IMR-90 (cell line): ENCODE results near the gene ARAP3. TPM values are rescaled to one million over a fixed set of nuclear protein-coding genes. Genes with fewer than 3 reads are reported as not detected.

Source experiments
- ATAC-seq: fragments of 200-7000 bp; cut with Tn5 transposase; 2 replicates; pipeline ENCODE4 v1.9.1; 2020; ENCODE audit warnings: low read depth, mild to moderate bottlenecking, moderate library complexity
- BruUV-seq: library from RNA; stranded (reverse); fragments of 400-500 nt; replicated peaks from 2 replicates; lab custom pipeline; 2021; lab: Mats Ljungman, UMichigan
- CTCF ChIA-PET: fragments of 300-600 bp; formaldehyde crosslinking; extraction: SDS; loops from one replicate; lab custom pipeline; 2021; ENCODE audit warnings: antibody characterized with exemption; lab: Yijun Ruan, JAX
- POLR2A ChIA-PET: fragments of 300-600 bp; sonication (Branson Sonifier 250); formaldehyde crosslinking; loops from one replicate; lab custom pipeline; 2022; ENCODE audit warnings: antibody characterized with exemption; ENCODE audit not compliant: unreplicated experiment; lab: Charles Lee
- DNase-seq: peaks from one replicate; pipeline ENCODE4 v3.0.0; 2013
- H2AFZ ChIP-seq: replicated peaks from 2 replicates; pipeline ENCODE3; 2013; ENCODE audit warnings: low read length, mild to moderate bottlenecking; ENCODE audit not compliant: poor library complexity
- H2AK5ac ChIP-seq: 2 replicates; pipeline ENCODE4 v1.6.1; 2013; ENCODE audit warnings: low read depth, low read length, inconsistent platforms
- H2AK9ac ChIP-seq: replicated peaks from 2 replicates; pipeline ENCODE3; 2013; ENCODE audit warnings: mild to moderate bottlenecking, low read depth, low read length, moderate library complexity; ENCODE audit not compliant: poor library complexity
- H2BK120ac ChIP-seq: 2 replicates; pipeline ENCODE4 v1.6.1; 2013; ENCODE audit warnings: low read depth, low read length, inconsistent platforms
- H2BK15ac ChIP-seq: 3 replicates; pipeline ENCODE4 v1.6.1; 2013; ENCODE audit warnings: low read depth, low read length, inconsistent platforms
- H2BK20ac ChIP-seq: 2 replicates; pipeline ENCODE4 v1.6.1; 2013; ENCODE audit warnings: low read depth, mild to moderate bottlenecking, inconsistent platforms, low read length, moderate library complexity
- H2BK5ac ChIP-seq: 2 replicates; pipeline ENCODE4 v1.6.1; 2013; ENCODE audit warnings: mild to moderate bottlenecking, low read depth, low read length, inconsistent platforms; ENCODE audit not compliant: poor library complexity, severe bottlenecking
- H3K14ac ChIP-seq: replicated peaks from 2 replicates; pipeline ENCODE4 v1.6.1; 2013; ENCODE audit warnings: low read depth, low read length, inconsistent platforms
- H3K18ac ChIP-seq: 2 replicates; pipeline ENCODE4 v1.6.1; 2013; ENCODE audit warnings: low read depth, low read length, control low read depth
- H3K23ac ChIP-seq: 2 replicates; pipeline ENCODE4 v1.6.1; 2013; ENCODE audit warnings: low read depth, low read length, inconsistent platforms
- H3K27ac ChIP-seq: 2 replicates; pipeline ENCODE4 v1.5.1; 2013; ENCODE audit warnings: mild to moderate bottlenecking, control low read depth, low read length; ENCODE audit not compliant: insufficient read depth
- H3K27me3 ChIP-seq: 2 replicates; pipeline ENCODE4 v1.6.1; 2013; ENCODE audit warnings: low read length; ENCODE audit not compliant: control insufficient read depth, insufficient read depth
- H3K36me3 ChIP-seq: 2 replicates; pipeline ENCODE4 v1.6.1; 2013; ENCODE audit warnings: low read length, mixed read lengths; ENCODE audit not compliant: control insufficient read depth, insufficient read depth
- H3K4ac ChIP-seq: 2 replicates; pipeline ENCODE4 v1.6.1; 2013; ENCODE audit warnings: low read depth, low read length, inconsistent platforms
- H3K4me1 ChIP-seq: 2 replicates; pipeline ENCODE4 v1.6.1; 2013; ENCODE audit warnings: low read length, mixed read lengths; ENCODE audit not compliant: control insufficient read depth, insufficient read depth
- H3K4me2 ChIP-seq: 2 replicates; pipeline ENCODE4 v1.6.1; 2013; ENCODE audit warnings: low read depth, mild to moderate bottlenecking, control low read depth, low read length, moderate library complexity
- H3K4me3 ChIP-seq: 2 replicates; pipeline ENCODE4 v1.5.1; 2013; ENCODE audit warnings: low read depth, mild to moderate bottlenecking, control low read depth, low read length, moderate library complexity; ENCODE audit not compliant: insufficient read depth
- H3K56ac ChIP-seq: 2 replicates; pipeline ENCODE4 v1.6.1; 2013; ENCODE audit warnings: low read length, inconsistent platforms; ENCODE audit not compliant: insufficient read depth; ENCODE audit errors: extremely low read depth
- H3K79me1 ChIP-seq, 2 experiments: 2 replicates each; pipeline ENCODE4 v1.6.1; 2013; ENCODE audit warnings: low read length in 2 of 2, inconsistent platforms in 1 of 2, low read depth in 1 of 2
- H3K9ac ChIP-seq: 2 replicates; pipeline ENCODE4 v1.6.1; 2013; ENCODE audit warnings: low read depth, low read length, control low read depth
- H3K9me1 ChIP-seq: 2 replicates; pipeline ENCODE4 v1.6.1; 2013; ENCODE audit warnings: low read length, inconsistent platforms; ENCODE audit not compliant: insufficient read depth
- H3K9me3 ChIP-seq: 2 replicates; pipeline ENCODE4 v1.6.1; 2013; ENCODE audit warnings: low read length; ENCODE audit not compliant: control insufficient read depth, insufficient read depth
- H4K20me1 ChIP-seq: 2 replicates; pipeline ENCODE4 v1.6.1; 2013; ENCODE audit warnings: low read length, inconsistent platforms; ENCODE audit not compliant: insufficient read depth
- H4K5ac ChIP-seq: 2 replicates; pipeline ENCODE4 v1.6.1; 2013; ENCODE audit warnings: mild to moderate bottlenecking, low read depth, low read length, control low read depth
- H4K8ac ChIP-seq, 2 experiments: 2 replicates each; pipeline ENCODE4 v1.6.1; 2013; ENCODE audit warnings: low read depth in 2 of 2, low read length in 2 of 2, control low read depth in 1 of 2, inconsistent platforms in 1 of 2
- H4K91ac ChIP-seq: 2 replicates; pipeline ENCODE4 v1.6.1; 2013; ENCODE audit warnings: low read depth, low read length, inconsistent platforms; ENCODE audit not compliant: insufficient read depth
- POLR2A ChIP-seq: IDR thresholded peaks from 2 replicates; pipeline ENCODE4 v1.6.1; 2012; ENCODE audit warnings: mild to moderate bottlenecking, low read depth, low read length
- RAD21 ChIP-seq: IDR thresholded peaks from 2 replicates; pipeline ENCODE4 v1.6.1; 2012; ENCODE audit warnings: low read length, improper control_type of control experiment
- RCOR1 ChIP-seq: IDR thresholded peaks from 2 replicates; pipeline ENCODE4 v1.6.1; 2012; ENCODE audit warnings: mild to moderate bottlenecking, low read length, improper control_type of control experiment; ENCODE audit not compliant: insufficient replicate concordance
- WGBS, 2 experiments: methylation state at CpG; one replicate each; pipeline versions ENCODE4 v1.1.5 to v1.1.7; 2013; ENCODE audit warnings: missing lambda C conversion rate in 2 of 2; ENCODE audit not compliant: insufficient read length in 1 of 2; ENCODE audit errors: extremely low coverage in 2 of 2; 5-methylcytosine and 5-hydroxymethylcytosine counted together
- dilution Hi-C: fragments of 300-500 bp; cut with HindIII; formaldehyde crosslinking; loops from one replicate; pipeline ENCODE4 v1.14.3; 2018; ENCODE audit warnings: low sequenced_read_pairs; ENCODE audit not compliant: unreplicated experiment
- in situ Hi-C: fragments of 300-500 bp; cut with MboI; formaldehyde crosslinking; loops from 3 replicates; pipeline ENCODE4 v1.14.3; 2019; ENCODE audit warnings: low sequenced_read_pairs, inconsistent platforms, mixed read lengths
- intact Hi-C: fragments of 100-400 bp; cut with micrococcal nuclease; formaldehyde crosslinking; loops from 2 replicates; pipeline ENCODE4 v1.10.0; 2022
- polyA plus RNA-seq, 3 experiments: library from polyadenylated mRNA; depleted of rRNA; stranded (reverse); fragments of >200 nt; gene quantifications; 2 replicates each; pipeline ENCODE4 v1.2.3, GENCODE V29; 2012; ENCODE audit warnings: low replicate concordance in 1 of 3
- total RNA-seq: library from RNA; depleted of rRNA; stranded (reverse); fragments of >200 nt; gene quantifications from 2 replicates; pipeline ENCODE4 v1.2.3, GENCODE V29; 2012

ARAP3 gene
- total and polyA plus RNA-seq, 2 of the 4 experiments (the other 2 are of a cell fraction), result 2.2 to 6.9 TPM

DNA sequence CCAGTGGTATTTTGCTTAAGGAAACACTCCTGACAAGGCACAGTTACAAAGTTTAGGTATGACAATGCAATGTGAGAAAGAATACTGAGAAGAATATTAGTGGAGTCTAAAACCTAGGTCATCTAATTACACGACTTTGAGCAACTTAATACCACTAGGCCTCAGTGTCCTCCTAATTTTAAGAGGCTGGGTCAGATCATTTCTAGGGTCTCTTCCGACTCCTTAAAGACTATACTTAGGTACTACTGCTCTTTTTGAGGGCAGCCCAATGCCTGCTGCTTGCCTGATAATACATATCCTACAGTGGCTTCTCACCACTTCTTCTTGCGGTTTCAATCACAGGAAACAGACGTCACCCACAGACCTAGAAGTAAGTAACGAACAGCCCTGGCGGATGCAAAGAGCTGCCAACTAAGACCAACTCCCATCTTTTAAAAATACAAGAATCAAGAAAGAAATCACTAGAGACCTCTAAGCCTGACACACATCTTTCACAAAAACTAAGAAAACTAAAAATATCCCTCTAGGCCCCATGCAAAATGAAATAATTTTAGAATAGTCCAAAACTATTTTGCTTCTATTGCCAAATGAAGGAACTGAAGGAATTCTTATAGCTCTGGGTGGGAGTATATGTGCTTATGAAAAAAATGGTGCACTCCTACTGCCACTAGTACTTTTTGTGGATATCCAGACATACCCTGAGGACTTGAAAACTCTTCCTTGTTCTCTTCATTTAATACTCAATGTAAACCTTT is 76.3 kb downstream of the ARAP3 start:
- peaks cover 5% of the 10 kb centered on the region for H3K9me1 ChIP-seq
- H3K27ac ChIP-seq, result no peak overlapping the region
- H4K20me1 ChIP-seq, result peaks cover 3% of the 10 kb centered on the region; the same call in 1 of the 2 replicates
- WGBS, 2 experiments, result no CpG with 5 or more reads among the region's 6 CpGs
- peaks cover 4% of the 10 kb centered on the region for H3K4me1 ChIP-seq
- no peak for TF ChIP-seq POLR2A
- no peak for TF ChIP-seq RCOR1
- no peak for TF ChIP-seq RAD21
- H3K79me1 ChIP-seq, result peaks cover 20 to 36% of the 10 kb centered on the region in 2 experiments
- H2AK5ac ChIP-seq, result no peak overlapping the region
- H3K18ac ChIP-seq, result no peak overlapping the region
- DNase-seq (no peak), ATAC-seq (no peak)
- intact Hi-C loops, result loop anchor here (2.0 kb wide), 1 partner anchor 13 kb away; the partner anchor contains the start of gene DIAPH1
- dilution Hi-C loops, result no loop called here
- H3K27me3 ChIP-seq, result no peaks in the 10 kb centered on the region
- H3K14ac ChIP-seq, result no peak overlapping the region
- H3K56ac ChIP-seq, result no peak overlapping the region
- no peak overlapping the region for H4K91ac ChIP-seq
- no peak overlapping the region for H3K23ac ChIP-seq
- ChIA-PET POLR2A (no interaction called here), CTCF (interaction anchor here (1.2 kb wide), 1 partner anchor 14 kb away, joined by 3 read pairs; no protein-coding TSS in a partner anchor)
- H2BK5ac ChIP-seq, result no peak overlapping the region
- no peak overlapping the region for H2AFZ ChIP-seq
- H2AK9ac ChIP-seq, result no peak overlapping the region
- peak overlapping the region; percentile 23; the same call in 1 of the 2 replicates for H4K5ac ChIP-seq
- in situ Hi-C loops, result no loop called here
- no peak overlapping the region for H3K4me3 ChIP-seq
- H4K8ac ChIP-seq, result no peak overlapping the region
- no peaks in the 10 kb centered on the region for H3K36me3 ChIP-seq
- H2BK120ac ChIP-seq, result no peak overlapping the region
- no peak overlapping the region for H2BK15ac ChIP-seq
- H2BK20ac ChIP-seq, result no peak overlapping the region
- H3K4me2 ChIP-seq, result no peak overlapping the region
- H3K9ac ChIP-seq, result no peak overlapping the region
- no peaks in the 10 kb centered on the region for H3K9me3 ChIP-seq
- BruUV-seq, result no TSS peak
- no peak overlapping the region for H3K4ac ChIP-seq
